ENCODE results near the gene AHDC1.

AHDC1 gene

DNA sequence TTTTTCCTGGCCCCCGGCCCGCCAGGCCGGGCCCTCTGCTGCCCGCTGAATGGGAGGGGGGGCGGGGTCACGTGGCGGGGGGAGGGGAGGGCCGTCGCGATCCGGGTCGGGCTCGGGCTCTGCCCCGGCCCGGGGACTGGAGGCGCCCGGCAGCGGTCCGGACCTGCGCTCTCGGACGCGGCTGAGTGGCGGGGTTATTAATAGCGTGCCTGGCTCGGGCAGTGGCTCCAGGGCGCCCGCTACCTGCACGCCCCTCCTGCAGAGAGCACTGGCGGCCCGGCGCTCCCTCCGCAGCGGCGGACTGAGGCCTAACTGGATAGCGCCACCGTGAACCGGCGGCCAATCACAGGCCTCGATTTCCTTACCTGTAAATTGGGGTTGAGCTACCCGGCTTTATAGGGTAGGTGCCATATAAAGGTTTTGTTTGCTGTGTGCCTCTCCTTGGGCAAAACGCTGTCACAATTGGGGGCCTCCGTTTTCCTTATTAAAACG is 28.1 kb downstream of the AHDC1 start:
- no peak for DNase-seq (ENCODE audit: low read depth)
- TF ChIP-seq, protein P1, sequence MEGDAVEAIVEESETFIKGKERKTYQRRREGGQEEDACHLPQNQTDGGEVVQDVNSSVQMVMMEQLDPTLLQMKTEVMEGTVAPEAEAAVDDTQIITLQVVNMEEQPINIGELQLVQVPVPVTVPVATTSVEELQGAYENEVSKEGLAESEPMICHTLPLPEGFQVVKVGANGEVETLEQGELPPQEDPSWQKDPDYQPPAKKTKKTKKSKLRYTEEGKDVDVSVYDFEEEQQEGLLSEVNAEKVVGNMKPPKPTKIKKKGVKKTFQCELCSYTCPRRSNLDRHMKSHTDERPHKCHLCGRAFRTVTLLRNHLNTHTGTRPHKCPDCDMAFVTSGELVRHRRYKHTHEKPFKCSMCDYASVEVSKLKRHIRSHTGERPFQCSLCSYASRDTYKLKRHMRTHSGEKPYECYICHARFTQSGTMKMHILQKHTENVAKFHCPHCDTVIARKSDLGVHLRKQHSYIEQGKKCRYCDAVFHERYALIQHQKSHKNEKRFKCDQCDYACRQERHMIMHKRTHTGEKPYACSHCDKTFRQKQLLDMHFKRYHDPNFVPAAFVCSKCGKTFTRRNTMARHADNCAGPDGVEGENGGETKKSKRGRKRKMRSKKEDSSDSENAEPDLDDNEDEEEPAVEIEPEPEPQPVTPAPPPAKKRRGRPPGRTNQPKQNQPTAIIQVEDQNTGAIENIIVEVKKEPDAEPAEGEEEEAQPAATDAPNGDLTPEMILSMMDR (conservative IDR thresholded peaks at IDR 0.05; ENCODE audit: control insufficient read depth, insufficient read depth, low read depth, low read length), result no peak

GRCh38 chr1:27574871-27575831 is 28.8 kb downstream of the AHDC1 start:
- peak overlapping the region; percentile 16 for H3K4me3 ChIP-seq (ENCODE audit: control insufficient read depth, low read depth, low read length)
- peak; percentile 75 for DNase-seq (ENCODE audit: low read depth)
- TF ChIP-seq, protein P1 (conservative IDR thresholded peaks at IDR 0.05; ENCODE audit: control insufficient read depth, insufficient read depth, low read depth, low read length), result no peak

More for the DNA sequence above, 28.1 kb downstream of the AHDC1 start:
- peak overlapping the region; percentile 33 for H3K4me3 ChIP-seq (ENCODE audit: control insufficient read depth, low read depth, low read length)

DNA sequence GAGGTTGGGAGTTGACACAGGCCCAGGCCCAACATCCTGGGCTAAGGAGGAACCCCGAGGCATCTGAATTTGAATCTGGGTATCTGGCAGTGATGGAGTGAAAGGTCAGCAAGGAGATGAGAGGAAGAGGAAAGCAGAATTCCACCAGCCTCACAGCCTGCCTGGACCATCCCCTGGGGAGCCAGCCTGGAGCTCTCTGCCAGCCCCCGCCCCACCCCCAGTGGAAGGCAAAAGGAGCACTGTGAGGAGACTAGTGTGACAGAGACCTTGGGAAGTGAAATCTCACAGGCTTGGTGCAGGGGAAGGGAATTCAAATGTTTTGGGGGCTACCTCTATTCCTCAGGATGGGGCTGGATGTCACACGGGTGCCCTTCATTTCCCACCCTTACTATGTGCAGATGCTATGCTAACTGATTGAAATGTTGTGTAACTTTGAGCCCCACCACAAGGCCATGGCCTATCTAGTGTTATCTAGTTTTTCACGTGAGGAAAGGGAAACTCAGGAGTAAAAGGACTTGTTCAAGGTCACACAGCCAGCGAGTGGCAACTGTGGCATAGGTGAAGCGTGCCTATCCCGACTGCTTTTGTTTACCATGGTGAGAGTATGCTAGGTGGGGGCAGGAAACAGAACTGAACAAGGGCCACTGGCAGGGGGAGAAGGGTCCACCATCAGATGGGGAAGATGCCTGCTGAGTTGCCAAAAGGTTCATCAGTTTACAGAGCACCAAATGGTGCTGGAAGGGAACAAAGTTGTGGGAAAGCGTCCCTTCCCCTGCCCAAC is 29.8 kb downstream of the AHDC1 start:
- DNase-seq (ENCODE audit: low read depth), result no peak
- no peak overlapping the region for H3K4me3 ChIP-seq (ENCODE audit: control insufficient read depth, low read depth, low read length)
- TF ChIP-seq, protein P1 (conservative IDR thresholded peaks at IDR 0.05; ENCODE audit: control insufficient read depth, insufficient read depth, low read depth, low read length), result no peak

DNA sequence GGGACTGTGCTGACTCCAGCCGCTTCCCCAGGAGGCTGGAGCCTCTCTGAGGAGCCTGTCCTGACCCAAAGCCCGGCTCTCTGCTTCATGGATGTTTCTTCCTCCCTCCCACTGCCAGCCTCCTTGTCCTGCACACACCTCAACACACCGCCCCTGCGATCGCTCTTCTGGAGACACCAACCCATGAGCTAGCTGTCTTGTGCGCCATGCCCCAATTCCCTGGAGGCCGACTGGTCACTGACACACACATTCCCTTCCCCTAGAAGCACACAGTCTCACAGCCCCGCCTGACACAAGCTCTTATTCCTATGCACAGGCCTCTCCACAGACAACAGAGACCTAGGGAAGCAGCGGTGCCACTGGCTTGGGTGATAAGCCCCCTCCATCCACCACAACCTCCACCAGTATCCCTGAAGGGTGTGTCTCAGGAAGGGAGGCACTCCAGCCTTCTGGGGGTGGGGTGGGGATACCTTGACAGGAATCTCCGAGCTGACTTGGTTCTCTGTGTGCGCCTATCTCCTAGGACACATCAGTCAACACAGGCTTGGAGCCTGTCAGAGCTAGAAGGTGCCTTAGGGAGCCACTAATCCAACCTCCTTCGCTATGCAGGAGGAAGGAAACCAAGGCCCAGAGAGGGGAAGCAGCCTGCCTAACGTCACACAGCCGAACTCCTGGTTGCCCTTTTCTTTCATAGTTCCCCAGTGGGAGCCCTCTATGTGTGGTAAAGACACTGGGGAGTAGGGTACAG is 31.1 kb downstream of the AHDC1 start:
- H3K4me3 ChIP-seq (ENCODE audit: control insufficient read depth, low read depth, low read length), result no peak overlapping the region
- peak; percentile 47 for DNase-seq (ENCODE audit: low read depth)
- TF ChIP-seq, protein P1 (conservative IDR thresholded peaks at IDR 0.05; ENCODE audit: control insufficient read depth, insufficient read depth, low read depth, low read length), result no peak

DNA sequence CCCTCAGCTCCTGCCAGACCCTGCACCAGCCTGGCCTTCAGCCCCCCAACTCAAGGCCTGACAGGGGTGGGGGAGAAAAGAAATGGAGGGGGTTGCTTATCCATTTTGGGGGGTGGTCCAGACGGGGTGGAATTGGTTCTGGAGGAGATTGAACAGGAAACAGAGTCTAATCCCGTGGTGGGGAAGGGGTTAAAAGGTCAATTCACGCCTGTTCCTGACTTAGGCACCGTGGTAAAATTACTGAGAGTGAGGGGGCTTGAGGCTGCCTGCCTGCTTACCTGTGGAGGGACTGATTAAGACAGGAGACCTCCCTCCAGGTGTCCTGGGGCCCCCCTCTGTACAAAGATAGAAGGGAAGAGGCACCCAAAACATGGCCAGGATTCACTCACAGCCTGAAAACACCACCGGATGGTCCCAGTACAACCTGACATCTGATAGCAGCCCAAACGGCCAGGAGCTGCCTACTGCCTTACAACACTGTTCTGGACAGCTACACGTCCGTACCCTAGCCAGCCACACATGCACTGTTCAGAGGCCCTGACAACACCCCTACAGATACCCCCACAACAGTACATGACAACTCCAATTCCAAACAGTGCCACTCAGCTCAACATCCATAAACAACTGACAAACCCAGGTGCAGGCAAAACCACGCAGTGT is 31.8 kb downstream of the AHDC1 start:
- H3K4me3 ChIP-seq (ENCODE audit: control insufficient read depth, low read depth, low read length), result no peak overlapping the region
- DNase-seq (ENCODE audit: low read depth), result no peak
- TF ChIP-seq, protein P1 (conservative IDR thresholded peaks at IDR 0.05; ENCODE audit: control insufficient read depth, insufficient read depth, low read depth, low read length), result no peak
